ENCODE measurements around the gene ZNF555. TPM values are rescaled to one million over a fixed set of nuclear protein-coding genes. Genes with fewer than 3 reads are reported as not detected.

ZNF555 gene
- total RNA-seq, 3 donors from 2014 or later (not counting 1 experiment from before 2014, with no cell fraction given), result 2.0 to 4.6 (median 2.9) TPM

GRCh38 chr19:2824129-2824528, 17.1 kb upstream of the ZNF555 start:
- Mint-ChIP-seq H3K36me3 (no peaks in the 10 kb centered on the region), H3K27ac (no peak overlapping the region), H3K4me1 (peaks cover 0 to 5% of the 10 kb centered on the region in 2 donors), H3K9me3 (no peaks in the 10 kb centered on the region), H3K27me3 (ENCODE audit: low read depth in 2 of 2) (no peaks in the 10 kb centered on the region), H3K4me3 (no peak overlapping the region)
- Histone ChIP-seq H3K4me1 (ENCODE audit: control insufficient read depth, insufficient read depth, low read length) (peaks cover 11% of the 10 kb centered on the region), H3K4me3 (ENCODE audit: low read length) (no peak overlapping the region), H3K27me3 (ENCODE audit: control insufficient read depth, insufficient read depth, low read length) (no peaks in the 10 kb centered on the region), H3K27ac (ENCODE audit: low read length) (no peak overlapping the region), H3K36me3 (ENCODE audit: control insufficient read depth, insufficient read depth, low read length) (no peaks in the 10 kb centered on the region), H3K9me3 (ENCODE audit: control insufficient read depth, insufficient read depth, low read length) (no peaks in the 10 kb centered on the region)
- intact Hi-C loops (cut with micrococcal nuclease), result no loop called here
- 83% methylated on average over 8 of the region's 8 CpGs for WGBS (ENCODE audit: insufficient coverage)
- no peak for TF ChIP-seq CTCF (IDR thresholded peaks at IDR 0.05)
- no peak for DNase-seq
- no peak for ATAC-seq

- H3K27me3 ChIP-seq (ENCODE audit: control insufficient read depth, insufficient read depth, low read length), result no peaks in the 10 kb centered on the region
- no peaks in the 10 kb centered on the region for H3K4me1 ChIP-seq (ENCODE audit: control insufficient read depth, insufficient read depth, low read length)
- intact Hi-C loops (cut with micrococcal nuclease), result no loop called here
- Mint-ChIP-seq H3K4me1 (peaks cover 0 to 5% of the 10 kb centered on the region in 2 donors), H3K27me3 (ENCODE audit: low read depth in 2 of 2) (no peaks in the 10 kb centered on the region), H3K9me3 (no peaks in the 10 kb centered on the region), H3K36me3 (no peaks in the 10 kb centered on the region), H3K4me3 (no peak overlapping the region), H3K27ac (no peak overlapping the region)
- H3K4me3 ChIP-seq (ENCODE audit: low read length), result no peak overlapping the region
- no peak for ATAC-seq
- no peak overlapping the region for H3K27ac ChIP-seq (ENCODE audit: low read length)
- no peak for TF ChIP-seq CTCF (IDR thresholded peaks at IDR 0.05)
- no peak for DNase-seq
- H3K36me3 ChIP-seq (ENCODE audit: control insufficient read depth, insufficient read depth, low read length), result no peaks in the 10 kb centered on the region
- 92% methylated on average over 2 of the region's 2 CpGs for WGBS (ENCODE audit: insufficient coverage)
- peaks cover 4% of the 10 kb centered on the region for H3K9me3 ChIP-seq (ENCODE audit: control insufficient read depth, insufficient read depth, low read length)
These were observed 14.3 kb upstream of the ZNF555 start for GRCh38 chr19:2827022-2827421.

- Mint-ChIP-seq H3K4me3 (no peak overlapping the region), H3K27me3 (ENCODE audit: low read depth in 2 of 2) (no peaks in the 10 kb centered on the region), H3K27ac (no peak overlapping the region), H3K36me3 (peaks cover 5% of the 10 kb centered on the region), H3K9me3 (peaks cover 2 to 3% of the 10 kb centered on the region in 2 donors), H3K4me1 (peaks cover 0 to 5% of the 10 kb centered on the region in 2 donors)
- no peak for TF ChIP-seq CTCF (IDR thresholded peaks at IDR 0.05)
- WGBS (ENCODE audit: insufficient coverage), result 78% methylated on average over 13 of the region's 13 CpGs
- Histone ChIP-seq H3K9me3 (ENCODE audit: control insufficient read depth, insufficient read depth, low read length) (peaks cover 12% of the 10 kb centered on the region), H3K4me1 (ENCODE audit: control insufficient read depth, insufficient read depth, low read length) (no peaks in the 10 kb centered on the region), H3K27ac (ENCODE audit: low read length) (no peak overlapping the region), H3K4me3 (ENCODE audit: low read length) (no peak overlapping the region), H3K27me3 (ENCODE audit: control insufficient read depth, insufficient read depth, low read length) (no peaks in the 10 kb centered on the region), H3K36me3 (ENCODE audit: control insufficient read depth, insufficient read depth, low read length) (peaks cover 5% of the 10 kb centered on the region)
- DNase-seq, result no peak
- intact Hi-C loops (cut with micrococcal nuclease), result no loop called here
- ATAC-seq, result no peak
These were observed 13.3 kb upstream of the ZNF555 start for GRCh38 chr19:2827840-2828489.
